GM18520 (cell line): Measurements from ENCODE around the gene MYH10.

Source experiments
- ATAC-seq: cut with Tn5 transposase; IDR thresholded peaks from one replicate; pipeline ENCODE4 v1.9.1; 2021; ENCODE audit not compliant: unreplicated experiment

The MYH10 gene

DNA sequence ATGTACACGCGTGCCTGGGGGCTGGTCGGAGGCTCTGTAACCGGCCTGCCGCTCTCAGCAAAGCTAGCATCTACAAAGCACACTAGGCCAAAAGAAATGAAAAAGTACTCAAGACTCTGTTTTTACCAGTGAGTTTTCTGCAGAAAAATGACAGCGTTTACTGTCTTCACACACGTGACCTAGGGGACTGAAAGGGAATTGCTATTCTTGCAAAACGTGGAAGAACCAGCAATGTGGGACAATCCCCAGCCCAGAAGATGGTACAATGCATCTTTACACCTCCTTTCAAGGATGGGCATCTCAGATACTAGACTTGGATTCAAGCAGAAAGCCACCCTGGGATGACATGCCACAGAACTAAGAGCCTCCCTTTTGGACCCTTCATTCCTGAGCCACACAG is 153.4 kb downstream of the MYH10 start:
- no peak for ATAC-seq

DNA sequence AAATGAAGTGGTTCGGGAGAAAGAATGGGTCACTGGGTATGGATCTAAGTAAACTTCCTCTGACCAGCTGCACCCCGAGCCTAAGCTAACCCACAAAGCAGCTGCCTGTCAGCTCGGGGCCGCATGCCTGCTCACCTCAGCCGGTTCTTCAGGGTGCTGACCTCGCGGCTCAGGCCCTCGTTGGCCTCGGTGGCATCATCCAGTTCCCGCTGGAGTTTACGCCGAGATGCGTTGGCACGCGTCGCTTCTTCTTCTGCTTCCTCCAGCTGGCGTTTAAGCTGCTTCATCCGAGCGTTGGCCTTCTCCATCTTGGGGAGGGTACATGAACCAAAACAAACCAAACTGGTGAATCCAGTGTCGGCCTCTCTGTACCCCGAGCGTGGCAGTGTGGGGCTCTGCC is 153.8 kb downstream of the MYH10 start:
- ATAC-seq = no peak

DNA sequence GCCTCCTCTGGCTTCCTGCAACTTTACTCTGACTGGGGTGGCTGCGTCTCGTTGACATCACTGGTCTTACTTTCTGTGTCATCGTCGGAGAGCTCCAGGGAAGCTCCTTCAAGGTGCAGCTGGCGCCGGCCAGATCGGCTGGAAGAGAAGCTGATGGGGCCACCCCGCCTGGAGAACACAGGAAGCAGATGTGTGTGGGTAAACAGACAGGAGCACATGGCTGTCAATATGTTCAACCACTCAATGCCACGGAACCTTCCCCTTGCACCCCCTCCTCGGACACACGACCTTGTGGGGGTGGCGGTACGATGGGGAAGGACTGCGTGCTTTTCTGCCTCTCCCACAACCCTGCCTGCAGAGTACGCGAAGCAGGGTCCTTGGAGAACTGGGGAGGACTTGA is 154.7 kb downstream of the MYH10 start:
- no peak for ATAC-seq

DNA sequence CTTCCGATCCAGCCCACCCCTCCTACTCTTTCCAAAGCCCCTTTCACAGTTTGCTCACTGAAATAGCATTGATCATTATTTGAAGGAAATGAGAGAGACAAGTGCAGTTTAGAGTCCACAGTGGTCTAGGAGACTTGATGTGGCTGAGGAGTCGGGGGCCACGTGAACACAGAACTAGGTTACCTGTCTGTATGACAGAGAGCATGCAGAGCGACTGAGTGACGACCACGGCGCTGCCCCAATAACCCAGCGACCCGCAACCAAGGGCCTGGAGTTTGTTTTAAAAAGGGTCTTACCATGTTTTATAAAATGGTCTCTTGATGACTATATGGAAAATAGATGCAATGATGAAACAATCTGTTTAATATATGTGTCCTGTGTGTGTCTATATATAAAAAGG is 155.3 kb downstream of the MYH10 start:
- no peak for ATAC-seq

DNA sequence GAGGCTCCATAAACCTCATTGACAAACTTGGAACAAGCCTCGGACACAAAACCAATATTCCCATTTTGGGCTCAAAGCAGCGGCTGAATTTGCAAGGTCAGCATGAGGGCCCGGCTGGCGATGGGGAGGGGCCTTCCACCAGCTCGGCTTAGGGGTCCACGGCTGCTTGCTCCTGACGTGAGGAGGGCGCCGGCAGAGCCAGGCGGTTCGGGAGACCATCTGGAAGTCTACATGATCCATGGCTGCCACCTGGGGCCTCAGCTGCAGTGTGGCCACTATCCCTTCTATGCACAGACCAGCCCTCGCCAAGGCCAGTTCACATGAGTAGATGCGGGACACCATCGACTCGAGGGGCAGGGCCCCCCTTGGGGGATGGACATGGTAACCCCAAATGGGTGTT is 155.7 kb downstream of the MYH10 start:
- ATAC-seq = no peak

DNA sequence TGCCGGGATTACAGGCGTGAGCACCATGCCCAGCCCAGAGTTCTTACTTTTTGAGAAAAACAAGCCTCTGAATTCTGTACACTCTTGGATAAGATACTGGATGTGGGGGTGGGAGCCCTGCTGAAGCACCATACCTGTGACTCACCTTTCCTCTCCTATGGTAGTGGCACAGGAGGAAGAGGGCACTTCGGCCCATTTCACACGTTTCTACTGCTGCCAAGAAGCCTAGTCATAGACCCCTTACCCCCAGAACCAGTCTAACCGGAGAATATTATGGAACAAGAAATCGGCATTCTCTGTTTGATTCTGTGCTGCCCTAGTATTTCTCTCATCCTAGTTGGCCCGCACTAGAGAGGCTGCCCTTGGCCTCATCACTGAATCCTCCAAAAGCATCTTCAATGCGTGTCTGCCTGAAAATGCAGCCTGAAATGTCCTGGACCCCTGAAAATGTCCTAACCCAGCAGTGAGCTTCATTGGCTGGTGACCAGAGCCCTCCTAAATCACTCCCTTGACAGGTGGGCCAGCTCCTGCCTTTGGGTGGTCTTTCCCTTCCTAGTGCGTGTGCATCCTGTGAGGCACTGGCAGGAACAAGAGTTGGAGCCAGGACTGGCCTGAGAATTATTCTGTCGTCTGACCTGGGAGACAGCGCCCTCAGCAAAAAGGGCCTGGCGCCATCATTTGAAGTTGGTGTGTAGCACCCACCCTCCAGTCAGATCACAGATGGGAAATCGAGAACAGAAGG is 156.9 kb downstream of the MYH10 start:
- ATAC-seq = no peak

DNA sequence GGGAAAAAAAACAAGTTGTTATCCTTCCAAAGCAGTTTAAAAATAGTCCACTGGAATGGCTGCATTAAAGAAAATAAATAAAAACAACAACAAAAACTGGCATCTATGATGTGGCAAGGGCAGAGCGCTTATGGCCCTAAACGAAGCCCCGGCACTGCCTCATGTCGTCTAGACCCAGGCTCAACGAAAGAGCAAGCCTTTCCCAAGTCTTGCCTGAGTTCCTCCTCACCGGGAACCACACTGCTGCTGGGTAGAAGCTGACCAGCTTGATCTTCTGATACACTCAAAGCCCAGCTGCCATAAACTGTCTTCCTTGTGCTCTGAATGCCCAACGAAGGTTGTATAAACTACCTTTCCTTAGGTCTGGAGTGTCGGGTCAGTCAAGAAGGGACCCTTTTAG is 157.9 kb downstream of the MYH10 start:
- ATAC-seq = no peak

DNA sequence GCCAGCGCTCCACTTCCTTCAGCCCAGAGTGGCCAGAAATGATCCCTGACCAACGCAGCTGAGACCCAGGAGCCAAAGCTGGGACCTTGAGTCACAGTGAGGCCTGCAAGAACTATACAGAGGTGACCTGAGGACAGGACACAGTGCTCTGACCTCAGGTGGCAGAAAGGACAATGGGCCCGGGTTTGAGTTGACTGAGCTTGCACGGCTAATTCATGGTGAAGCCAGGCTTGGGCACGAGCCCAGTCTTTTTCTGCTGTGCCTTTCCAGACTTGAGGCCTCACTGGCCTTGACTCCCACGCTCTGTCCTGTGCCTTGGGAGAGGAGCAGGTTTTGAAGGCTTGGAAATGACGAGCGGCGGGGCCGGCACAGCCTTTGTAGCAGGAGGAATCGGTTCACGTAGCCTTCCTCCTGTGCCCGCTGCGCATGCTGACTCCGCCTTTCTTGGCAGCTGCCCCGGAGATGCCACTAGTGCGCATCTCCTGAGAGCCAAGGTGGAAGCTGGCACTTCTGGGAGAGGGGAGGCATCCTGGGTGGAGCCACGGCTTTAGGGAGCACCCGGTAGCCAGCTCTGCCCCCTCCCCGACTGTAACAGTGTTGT is 160.0 kb downstream of the MYH10 start:
- no peak for ATAC-seq

DNA sequence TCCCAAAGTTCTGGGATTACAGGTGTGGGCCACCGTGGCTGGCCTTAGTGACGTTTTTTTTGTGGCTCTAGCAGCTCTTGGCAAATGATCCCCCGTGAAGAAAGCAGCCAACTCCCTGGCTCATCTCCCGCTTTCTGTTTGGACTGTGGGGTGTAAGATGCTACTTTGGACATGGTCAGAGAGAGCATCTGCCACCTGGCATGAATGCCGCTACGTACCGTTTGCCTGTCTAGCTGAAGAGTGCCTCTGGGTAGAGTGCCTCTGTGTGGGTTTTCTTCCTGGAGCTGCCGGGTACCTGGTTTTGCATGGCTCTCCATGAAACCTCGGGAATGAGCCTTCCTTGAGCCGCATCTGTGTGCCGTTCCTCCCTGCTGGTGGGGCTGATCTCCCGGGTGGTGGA is 160.6 kb downstream of the MYH10 start:
- no peak for ATAC-seq

DNA sequence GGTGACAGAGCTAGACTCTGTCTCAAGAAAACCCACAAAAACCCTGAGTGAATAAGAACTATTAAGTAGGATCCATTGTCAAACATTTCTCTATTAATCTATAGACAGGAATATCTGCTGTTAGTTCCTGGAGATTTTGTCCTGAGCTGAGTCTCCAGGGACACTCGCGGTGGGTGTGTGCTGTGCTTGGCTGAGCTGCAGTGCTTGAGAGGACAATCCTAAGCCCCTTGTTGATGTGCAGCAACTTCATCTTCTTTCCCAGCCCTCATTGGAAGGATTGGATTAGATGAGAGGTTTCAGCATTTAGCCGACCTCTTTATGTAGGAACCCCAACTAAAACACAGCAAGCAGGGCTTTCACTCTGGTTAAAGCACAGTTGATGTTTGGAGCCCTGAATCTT is 161.5 kb downstream of the MYH10 start:
- no peak for ATAC-seq

DNA sequence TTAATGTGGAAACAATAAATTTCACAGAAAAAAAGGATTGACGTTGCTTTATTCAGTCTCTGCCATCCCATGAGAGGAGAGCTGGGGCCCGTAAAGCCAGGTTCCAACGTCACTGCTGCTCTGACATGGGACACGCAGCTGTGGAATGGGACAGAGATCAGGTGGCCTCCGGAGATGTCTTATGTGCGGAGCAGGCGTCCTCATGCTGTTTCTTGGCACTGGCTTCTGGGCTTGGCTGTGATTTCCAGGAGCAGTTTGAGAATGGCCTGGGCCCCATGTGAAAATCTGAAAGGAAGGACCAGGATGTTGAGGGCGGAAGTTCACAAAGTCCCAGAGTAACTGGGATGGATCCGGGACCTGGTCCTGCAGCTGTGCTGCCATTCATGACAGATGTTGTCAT is 162.4 kb downstream of the MYH10 start:
- no peak for ATAC-seq

DNA sequence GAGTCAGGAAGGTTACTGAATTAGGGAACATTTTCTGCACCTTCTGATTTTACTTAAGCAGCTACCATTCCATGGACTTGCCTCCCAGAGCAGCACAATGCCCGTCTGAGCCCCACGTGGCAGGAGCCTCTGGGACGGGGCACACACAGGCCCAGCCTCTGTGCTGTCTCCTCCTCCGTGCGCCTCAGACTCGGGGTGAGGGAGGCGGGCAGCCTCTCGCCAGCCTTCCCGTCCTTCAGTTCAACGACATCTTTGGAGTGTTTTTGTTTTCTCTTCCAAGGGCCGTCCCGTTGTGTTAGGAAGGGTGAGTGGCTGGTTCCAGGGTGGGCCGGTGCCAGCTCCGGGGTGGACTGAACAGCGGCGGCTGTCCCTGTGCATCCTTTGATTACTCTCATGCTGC is 163.0 kb downstream of the MYH10 start:
- ATAC-seq = no peak

DNA sequence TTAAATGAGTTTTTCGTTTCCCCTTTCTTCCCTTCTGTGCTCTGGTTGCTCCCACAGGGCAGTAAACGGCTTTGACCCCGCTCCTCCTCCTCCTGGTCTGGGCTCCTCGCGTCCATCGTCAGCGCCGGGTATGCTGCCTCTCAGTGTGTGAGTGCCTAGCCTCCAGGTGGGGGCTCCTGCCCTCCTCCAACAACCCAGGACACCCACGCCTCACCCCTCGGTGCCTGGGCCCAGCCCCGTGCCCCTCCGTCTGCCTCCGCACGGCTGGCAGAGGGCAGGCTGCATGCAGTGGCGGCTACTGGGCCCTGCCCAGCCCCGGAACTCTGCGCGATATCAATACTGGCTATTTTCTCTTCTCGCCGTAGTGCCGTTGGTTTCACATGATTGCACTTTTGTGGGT is 163.7 kb downstream of the MYH10 start:
- no peak for ATAC-seq

DNA sequence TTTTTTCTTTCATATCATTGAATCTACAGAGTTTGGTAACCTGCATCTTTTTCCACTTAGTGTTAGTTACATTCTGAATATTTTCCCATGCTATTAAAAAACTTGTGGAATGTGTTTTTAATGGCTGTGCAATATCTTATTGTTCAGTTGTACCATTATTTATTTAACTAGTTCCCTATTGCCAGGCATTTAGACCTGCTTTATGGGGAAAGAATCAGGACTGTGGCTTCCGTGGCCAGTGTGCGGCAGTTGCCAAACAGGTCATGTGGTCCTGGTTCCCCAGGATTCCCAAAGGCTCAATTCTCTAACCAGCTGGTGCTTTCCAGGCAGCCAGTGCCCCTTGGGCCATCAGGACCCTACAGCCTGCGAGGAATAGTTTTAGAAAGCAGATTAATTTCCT is 164.1 kb downstream of the MYH10 start:
- no peak for ATAC-seq

DNA sequence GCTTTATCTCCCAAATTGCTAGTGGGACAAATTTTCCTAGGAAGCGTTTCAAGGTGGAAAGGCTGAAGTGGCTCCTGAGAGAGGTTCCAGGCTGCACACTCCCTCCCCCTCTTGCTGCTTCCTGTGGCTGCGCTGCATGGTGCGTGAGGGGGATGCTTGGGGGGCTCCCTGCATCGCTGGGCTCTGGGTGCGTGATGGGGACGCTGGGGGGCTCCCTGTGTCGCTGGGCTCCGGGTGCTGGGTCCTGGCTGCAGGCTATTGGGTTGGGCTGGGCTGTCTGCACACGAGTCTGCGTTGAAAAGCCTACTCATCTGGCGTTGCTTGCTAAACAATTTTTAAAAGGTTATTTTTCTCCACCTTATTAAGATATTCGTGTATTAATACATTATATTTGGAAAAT is 164.8 kb downstream of the MYH10 start:
- no peak for ATAC-seq

DNA sequence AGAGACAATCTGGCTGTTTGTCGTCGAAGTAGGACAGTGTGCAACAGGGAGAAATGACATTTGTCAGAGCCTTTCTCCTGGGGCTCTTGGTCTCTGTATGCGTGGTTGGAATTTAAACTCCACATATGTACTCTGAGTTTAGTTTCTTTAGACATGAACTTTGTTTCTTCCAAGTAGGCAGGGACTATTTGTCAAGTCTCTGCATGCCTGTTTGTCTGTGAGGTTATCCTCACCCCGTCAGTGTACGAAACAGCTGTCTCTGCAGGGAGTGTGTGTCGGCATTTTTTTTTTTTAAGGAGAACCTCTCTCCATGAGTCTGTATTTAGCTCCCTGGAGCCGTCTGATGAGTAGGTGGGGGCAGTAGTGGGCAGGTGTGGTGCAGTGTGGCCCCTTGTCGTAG is 165.2 kb downstream of the MYH10 start:
- ATAC-seq = no peak

DNA sequence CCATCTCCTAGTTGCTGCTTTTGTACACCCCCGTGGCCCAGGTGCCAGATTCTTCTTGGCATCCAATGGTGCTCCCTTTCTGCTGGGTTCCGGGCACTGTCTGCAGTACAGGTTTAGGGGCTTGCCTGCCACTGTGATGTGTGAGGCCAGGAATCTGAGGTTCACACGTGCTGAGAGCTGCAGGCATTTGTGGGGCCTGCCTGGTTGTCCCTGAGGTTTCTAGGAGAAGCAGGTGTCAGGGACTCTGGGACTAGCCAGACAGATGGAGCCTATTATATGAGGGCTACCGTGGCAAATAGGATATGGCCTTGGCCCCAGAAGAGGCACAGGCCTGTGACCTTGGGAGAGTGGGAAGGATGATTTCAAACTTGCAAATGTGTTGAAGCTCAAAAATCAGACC is 165.6 kb downstream of the MYH10 start:
- no peak for ATAC-seq

DNA sequence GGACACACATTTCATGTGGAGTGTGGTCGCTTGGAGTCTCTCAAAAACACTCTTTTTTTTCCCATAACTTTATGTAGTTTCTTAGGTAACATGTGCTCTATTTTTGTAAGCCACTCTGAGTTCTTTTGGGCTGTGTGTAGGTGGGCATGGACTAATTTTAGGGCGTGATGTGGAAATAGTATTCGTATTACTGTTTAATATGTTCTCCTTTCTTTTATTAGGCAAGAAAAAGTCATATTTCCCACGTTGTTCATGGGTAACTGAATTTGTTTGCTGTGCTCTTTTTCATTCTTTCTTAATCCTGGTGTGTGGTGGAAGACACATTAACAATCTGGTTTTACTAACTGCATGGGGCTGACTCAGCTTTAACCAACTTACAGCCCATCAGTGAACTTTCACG is 167.4 kb downstream of the MYH10 start:
- ATAC-seq = no peak

DNA sequence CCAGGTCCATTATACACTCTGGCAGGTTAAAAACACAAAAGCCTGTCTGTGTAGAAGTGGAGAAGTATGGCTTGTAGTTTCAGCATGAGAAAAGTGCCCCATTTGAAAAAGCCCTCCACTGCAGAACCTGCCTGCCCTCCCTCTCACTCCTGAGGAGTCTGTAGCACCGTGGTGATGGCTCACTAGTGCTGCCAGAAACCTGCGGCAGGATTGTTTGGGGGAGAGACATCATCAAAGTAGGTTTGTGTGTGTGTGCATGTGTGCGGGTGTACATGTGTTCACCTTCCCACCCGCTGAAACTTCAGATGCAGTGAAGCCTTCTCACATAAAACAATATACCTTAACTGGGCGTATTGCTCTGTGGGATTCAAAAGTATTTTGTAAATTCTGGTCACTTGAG is 168.0 kb downstream of the MYH10 start:
- ATAC-seq = no peak

DNA sequence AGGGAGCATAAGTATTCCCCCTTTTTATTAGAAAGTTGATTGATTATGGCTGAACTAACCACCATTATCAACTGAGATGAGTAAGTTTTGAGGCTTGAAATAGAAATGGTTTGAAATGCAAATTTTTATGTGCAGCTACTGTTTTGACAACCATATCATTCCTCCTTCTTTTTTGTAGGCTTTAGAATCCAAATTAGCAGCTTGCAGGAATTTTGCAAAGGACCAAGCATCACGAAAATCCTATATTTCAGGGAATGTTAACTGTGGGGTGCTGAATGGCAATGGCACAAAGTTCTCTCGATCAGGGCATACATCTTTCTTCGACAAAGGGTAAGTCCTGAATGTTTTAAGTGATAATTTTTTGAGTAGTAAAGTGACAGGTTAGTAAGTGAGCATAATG is 170.7 kb downstream of the MYH10 start:
- no peak for ATAC-seq

DNA sequence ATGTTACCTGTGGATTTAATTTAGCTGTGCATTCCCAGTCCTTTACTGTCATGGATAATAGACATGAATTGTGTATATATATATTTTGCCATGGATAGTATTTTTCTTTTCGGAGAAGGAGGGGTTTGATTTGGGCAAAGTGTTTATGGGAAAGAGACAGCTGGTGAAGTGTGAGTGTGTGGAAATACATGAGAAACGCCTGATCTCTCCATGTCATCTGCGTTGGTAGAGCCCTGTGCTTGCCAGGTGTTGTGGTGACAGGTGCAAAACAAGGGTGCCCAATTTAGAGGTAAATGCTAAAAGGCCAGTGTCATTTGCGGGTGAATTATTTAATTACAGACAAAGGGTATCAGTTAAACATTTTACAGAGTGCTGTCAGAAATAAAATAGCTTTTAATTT is 171.4 kb downstream of the MYH10 start:
- no peak for ATAC-seq

DNA sequence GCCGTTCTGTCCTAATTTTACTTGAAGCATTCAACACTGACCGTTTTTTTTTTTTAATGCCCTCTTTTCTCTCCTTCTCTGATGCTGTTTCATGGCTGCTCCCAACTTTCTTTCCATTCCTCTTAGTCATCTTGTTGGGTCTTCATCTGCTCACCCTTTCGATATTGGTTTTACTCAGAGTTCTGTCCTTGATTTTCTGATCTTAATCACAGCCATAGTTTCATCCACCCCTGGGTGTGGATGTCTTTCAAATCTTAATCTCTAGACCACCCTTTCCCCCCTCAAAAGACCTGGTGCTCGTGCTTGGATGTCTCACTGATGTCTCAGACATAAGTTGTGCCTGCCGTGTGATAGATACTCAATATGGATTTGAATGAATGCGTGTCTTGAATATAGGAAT is 172.4 kb downstream of the MYH10 start:
- no peak for ATAC-seq

DNA sequence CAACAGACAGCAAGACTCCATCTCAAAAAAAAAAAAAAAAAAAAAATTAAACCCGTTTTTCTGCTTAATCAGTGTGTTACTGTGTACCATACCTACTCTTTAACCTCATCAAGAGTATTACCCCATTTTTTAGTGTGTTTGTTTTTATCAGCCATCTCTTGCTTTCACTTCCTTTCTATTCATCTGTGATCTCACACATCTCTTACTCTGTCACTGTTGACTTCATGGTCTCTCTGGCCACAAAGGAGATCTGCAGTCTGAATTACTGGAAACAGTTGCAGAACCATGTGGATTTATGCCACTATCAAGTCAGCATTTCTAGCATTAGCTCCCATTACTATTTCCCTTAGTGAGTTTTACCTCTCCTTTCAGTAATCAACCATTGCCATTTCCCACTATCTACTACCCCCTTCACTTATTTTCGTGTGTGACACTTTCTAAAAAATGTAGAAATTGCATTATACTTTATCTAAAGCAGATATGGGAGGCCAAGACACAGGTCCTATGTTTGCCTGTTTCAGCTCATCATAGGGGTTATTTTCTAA is 174.8 kb downstream of the MYH10 start:
- ATAC-seq = no peak
